Stimulated activated CD4-positive, alpha-beta T cell treated with anti-CD3 and anti-CD28 coated beads, Interleukin-2, amount 100 ng/mL, for 48 hours (primary cell): ENCODE measurements around the gene CBLB.
"Not testable (repeated sequence)": the region's sequence is repeated elsewhere in the genome, so short reads cannot be mapped to it uniquely, and the experiment has no call there.

Experiments used
- DNase-seq, 2 donors: peaks; one replicate each; pipeline ENCODE4 v3.0.0-alpha.2; 2020

CBLB gene

DNA sequence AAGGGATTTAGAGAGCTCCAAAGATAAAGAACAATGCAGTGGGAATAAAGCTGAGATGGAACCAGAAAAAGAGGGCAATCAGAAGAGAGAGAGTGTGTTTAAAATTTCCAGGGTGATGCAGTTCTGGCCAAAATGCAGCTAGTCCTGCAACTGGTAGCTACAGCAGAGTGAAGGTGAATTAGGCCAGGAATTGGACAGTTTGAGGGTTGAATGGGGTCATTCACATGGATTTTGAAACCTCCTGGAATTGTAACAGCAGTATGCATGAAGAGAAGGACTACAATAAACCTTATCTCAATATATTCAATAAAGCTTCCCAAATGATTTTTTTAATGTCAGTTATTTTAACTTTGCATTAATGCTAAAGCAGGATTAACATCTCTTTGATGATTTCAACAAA lies 85.2 kb downstream of the CBLB start:
- no peak for DNase-seq

DNA sequence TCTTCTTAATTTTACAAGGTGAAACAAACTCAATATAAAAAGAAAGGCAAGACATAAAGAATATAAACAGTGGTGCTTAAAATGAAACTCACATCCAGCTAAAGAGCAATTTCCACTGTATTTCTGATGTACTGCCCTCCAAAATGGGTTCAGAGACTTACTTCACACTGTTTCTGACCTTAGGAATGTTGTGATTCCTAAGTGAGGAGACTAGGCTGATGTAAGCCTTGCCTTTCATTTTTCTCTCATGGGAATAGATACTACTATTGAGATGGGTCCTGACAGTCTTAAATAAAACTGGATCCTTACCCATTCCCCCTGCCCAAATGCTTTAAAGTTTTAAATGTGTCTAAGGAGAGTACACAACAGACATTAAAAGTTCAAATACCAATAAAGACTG lies 86.9 kb downstream of the CBLB start:
- no peak for DNase-seq

DNA sequence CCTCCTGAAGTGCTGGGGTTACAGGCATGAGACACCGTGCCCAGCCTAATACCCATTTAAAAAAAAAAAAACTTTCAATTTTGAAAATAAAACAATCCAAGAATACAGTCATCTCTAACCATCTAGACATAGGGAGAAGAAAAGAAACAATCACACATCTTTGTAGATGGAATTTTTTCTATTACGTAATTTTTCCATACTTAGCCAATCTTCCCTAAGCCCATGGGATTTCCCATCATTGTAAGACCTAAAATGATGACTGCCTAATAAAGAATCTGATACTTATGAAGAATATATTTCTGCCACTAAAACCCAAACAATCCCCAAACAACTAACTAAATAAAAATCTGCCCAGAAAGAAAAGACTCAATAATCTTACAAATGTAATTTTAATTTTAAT lies 88.7 kb downstream of the CBLB start:
- no peak for DNase-seq

DNA sequence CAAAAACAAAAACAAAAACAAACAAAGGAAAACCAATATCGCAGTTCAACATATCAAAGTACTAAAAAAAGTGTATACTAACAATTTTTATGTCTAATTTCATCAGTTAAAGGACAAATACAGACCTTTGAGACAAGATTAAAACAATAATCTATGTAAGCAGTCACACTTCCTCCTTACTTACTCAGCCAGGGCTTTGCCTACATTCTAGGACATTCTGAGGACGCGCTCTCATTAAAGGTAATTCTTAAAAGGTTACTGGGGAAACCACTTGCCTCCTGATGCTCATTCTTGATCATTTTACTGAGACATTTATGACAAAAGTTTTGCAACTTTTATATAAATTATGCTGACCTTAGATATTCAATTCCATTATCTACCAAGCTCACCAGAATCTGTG lies 93.4 kb downstream of the CBLB start:
- DNase-seq = no peak

DNA sequence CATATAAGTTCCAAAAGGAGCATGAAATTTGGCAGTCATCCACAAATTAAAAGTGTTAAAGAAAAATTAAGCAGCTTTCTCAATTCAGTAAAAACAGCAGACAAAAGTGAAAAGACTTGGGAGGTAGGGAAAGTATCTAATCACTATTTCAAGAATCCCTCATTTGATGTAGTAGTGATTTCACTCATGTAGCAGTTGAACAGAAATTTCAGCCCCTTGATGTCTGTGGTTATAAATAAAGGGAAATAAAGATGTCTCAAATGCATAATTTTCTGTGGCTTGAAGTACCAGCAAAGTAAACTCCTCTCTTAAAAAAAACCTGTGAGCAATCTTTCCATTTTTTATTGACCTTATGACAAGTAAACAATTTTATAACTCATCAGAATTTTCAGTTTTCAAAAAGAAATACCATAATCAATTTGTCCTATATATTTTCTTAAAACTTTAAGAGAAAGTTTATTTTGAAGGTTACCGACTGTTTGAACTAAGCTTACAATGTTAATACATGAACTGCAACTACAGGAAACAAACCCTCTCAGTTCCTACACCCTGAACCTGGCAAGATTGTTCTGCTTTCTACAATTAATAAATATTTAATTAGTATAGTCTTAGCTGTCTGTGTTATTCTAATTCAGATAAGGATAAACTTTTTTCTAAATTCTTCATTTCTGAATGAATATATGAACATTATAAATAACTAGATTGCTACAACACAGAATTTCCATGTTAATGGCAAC lies 94.2 kb downstream of the CBLB start:
- no peak for DNase-seq

DNA sequence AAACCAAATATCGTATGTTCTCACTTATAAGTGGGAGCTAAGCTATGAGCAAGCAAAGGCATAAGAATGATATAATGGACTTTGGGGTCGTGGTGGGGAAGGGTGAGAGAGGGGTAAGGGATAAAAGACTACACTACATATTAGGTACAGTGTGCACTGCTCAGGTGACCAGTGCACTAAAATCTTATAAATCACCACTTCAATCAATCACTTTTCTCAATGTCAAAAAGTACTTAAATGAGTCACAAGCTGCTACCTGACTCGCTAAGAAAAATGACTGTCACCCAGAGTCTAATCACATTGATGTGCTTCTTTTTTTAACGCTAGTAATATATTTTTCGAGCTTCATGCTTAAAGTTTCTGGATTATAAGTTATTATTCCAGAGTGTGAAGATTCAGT lies 95.5 kb downstream of the CBLB start:
- DNase-seq = no peak

DNA sequence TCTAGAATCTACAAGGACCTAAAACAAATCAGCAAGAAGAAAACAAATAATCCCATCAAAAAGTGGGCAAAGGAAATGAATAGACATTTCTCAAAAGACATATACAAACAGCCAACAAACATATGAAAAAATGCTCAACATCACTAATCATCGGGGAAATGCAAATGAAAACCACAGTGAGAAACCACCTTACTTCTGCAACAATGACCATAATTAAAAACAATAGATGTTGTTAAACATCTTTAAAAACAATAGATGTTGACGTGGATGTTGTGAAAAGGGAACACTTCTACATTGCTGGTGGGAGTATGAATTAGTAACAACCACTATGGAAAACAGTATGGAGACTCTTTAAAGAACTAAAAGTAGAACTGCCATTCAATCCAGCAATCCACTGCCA lies 96.2 kb downstream of the CBLB start:
- DNase-seq = no peak

DNA sequence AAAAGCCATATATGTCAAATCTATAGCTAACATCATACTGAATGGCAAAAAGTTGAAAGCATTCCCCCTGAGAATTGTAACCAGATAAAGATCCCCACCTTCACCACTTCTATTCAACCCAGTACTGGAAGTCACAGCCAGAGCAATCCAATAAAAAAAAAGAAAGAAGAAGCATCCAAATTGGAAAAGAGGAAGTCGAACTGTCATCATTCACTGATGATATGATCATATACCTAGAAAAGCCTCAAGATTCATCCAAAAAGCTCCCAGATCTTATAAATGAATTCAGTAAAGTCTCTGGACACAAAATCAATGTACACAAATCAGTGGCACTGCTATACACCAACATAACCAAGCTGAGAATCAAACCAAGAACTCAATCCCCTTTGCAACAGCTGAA lies 97.4 kb downstream of the CBLB start:
- no peak for DNase-seq

DNA sequence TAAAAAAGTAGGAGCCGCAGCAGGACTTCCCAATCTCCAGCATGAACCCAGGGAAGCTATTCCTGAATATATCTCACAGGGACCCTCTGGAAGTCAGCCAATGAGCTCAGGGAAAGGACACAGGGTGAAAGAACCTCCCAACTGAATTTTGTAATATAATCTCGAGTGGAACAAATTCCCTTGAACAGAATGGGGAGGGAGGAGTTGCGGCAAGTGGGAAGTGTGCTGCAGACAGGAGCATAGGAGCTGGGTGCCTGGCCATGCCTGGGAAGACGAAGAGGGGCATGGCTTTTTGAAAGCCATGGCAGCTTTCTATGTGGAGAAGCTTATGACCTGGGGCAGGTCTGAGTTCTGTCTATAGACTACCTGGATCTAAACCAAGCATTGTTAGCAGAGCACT lies 98.4 kb downstream of the CBLB start:
- no peak for DNase-seq

DNA sequence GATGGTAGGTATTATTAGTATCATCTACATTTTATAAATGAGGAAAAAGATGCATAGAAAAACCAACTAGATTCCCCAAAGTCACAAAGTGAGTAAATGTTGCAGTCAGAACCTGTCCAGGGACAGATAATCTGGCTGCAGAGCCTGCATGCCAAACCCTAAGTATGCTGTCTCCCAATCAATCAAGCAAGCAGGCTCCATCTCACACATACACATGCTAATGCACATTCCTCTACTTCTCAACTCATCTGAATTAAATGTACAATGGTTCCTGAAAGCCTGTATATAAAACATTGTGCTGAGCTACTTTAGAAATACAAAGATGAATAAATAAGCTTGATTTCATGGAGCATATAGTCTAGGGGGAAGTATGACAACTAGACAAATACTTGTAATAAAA lies 101.0 kb downstream of the CBLB start:
- no peak for DNase-seq

DNA sequence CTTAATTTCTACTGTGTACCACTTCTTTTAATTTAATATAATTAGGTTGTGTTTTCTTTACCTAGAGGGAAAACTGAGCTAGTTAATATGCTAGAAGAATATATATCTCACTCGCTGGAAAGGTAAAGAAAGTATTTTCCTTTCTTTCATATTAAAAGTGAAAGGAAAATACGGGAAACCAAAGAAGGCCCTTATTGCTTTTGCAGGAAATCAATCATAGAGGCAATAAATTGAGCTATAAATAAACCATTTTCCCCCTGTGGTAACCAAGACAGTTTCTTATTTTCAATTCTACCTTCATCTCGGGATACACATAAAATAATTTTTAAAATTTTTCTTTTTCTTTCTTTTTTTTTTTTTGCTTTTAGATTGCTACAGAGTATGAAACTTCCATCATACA lies 101.6 kb downstream of the CBLB start:
- DNase-seq = no peak

DNA sequence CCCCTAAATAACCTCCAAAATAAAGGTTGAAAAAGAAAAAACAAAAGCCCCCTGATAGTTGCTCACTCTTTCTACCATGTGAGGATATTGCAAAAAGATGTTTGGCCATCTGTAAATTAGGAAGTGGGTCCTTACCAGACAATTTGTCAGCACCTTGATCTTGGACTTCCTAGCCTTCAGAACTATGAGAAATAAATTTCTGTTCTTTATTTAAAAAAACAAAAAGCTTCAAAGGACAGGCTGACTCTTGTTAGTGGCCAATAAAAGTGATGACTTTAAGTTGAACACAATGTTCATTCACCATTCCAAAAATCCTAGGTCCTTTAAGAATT lies 103.5 kb downstream of the CBLB start:
- DNase-seq = no peak

DNA sequence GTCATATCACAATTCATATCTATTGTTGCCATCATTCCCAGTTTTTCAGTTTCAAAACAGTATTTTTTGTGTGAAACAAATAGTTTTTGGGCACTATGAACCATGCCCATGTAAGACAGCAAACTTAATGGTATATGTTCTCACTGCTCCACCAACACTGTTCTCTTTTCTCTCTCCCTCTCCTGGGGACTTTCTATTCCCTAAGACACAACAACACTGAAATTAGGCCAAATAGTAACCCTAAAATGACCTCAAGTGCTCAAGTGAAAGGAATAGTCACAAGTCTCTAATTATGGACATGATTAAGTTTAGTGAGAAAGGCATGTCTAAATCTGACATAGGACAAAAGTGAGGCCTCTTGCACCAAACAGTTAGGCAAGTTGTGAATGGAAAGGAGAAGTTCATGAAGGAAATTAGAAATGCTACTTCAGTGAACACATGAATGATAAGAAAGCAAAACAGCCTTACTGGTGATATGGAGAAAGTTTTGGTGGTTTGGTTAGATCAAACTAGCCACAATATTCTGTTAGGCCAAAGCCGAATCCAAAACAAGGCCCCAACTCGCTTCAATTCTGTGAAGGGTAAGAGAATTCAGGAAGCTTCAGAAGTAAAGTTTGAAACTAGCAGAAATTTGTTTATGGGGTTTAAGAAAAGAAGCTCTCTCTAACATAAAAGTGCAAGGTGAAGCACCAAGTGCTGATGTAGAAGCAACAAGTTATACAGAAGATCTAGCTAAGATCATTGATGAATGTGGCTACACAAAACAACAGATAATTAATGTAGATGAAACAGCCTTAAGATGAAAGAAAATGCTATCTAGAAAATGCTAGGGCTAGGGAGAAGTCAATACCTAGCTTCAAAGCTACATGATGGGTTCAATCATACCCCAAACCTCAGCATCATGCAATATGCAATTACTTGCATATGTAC lies 104.2 kb downstream of the CBLB start:
- no peak for DNase-seq

DNA sequence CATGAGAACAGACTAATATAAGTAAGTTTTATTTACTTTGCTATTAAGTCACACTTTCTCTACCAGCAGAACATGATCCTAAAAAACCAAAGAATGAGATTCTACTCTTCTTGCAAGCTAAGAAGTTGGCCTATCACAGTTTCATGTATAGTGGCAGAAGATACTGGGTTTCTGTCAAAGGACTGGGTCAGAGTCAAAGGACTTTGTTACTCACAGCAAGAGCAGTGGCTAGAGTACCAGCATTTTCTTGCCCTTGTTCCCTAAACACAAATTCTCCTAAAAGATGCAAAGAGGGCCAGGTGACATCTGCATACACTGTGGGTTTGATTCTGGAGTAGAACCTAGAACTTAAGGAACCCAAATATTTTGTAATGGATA lies 105.2 kb downstream of the CBLB start:
- DNase-seq = no peak

DNA sequence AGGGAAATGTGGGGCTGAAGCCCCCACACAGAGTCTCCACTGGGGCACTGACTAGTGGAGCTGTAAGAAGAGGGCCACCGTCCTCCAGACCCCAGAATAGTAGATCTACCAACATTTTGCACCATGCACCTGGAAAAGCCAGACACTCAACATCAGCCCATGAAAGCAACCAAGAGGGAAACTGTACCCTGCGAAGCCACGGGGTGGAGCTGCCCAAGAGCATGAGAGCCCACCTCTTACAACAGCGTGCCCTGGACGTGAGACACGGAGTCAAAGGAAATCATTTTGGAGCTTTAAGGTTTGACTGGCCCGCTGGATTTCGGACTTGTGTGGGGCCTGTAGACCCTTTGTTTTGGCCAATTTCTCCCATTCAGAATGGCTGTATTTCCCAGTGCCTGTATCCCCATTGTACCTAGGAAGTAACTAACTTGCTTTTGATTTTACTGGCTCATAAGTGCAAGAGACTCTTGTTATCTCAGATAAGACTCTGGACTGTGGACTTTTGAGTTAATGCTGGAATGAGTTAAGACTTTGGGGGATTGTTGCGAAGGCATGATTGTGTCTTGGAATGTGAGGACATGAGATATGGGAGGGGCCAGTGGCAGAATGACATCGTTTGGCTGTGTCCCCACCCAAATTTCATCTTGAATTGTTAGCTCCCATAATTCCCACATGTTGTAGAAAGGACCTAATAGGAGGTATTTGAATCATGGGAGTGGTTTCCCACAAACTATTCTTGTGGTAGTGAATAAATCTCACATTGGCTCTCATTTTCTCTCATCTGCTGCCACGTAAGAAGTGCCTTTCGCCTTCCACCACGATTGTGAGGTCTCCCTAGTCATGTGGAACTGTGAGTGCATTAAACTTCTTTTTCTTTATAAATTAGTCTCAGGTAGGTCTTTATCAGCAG lies 105.8 kb downstream of the CBLB start:
- no peak for DNase-seq

DNA sequence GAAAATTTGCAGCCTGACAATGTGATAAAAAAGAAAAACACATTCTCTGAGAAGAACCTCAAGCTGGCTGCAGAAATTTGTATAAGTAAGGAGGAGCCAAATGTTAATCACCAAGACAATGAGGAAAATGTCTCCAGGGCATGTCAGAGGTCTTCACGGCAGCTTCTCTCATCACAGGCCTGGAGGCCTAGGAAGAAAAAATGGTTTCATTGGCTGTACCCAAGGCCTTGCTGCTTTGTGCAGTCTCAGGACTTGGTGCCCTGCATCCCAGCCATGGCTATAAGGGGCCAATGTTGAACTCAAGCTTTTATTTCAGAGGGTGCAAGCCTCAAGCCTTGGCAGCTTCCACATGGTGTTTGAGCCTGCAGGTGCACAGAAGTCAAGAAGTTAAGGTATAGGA lies 106.6 kb downstream of the CBLB start:
- DNase-seq = not testable (repeated sequence)

DNA sequence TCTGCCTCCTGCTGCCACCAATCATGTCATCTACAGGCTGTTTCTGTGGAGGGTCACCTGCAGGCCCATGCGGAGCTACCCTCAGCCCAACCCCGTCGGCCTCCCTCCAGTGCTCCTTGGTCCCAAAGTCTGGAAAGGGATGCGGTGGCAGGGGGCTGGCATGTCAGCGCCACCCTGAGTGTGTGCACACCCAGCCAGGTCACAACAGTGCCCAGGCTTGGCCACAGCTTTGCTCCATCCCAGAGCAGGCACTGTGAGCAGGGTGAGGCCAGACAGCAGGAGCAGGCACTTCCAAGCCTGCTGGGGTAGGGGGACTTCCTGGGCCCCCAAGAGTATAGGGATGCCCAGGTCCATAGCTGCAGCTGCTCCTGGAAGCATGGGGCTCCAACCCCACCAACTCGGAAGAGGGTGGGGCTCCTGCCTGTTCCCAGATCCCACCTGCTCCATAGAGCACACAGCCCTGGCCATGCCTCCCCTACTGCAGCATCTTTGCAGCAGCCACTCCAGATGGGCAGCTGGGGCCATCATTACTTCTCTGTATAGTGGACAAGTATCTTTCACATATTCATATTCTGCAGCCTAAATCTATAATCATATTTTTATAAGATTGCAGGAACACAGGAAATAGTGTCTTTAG lies 109.3 kb downstream of the CBLB start:
- DNase-seq = no peak

DNA sequence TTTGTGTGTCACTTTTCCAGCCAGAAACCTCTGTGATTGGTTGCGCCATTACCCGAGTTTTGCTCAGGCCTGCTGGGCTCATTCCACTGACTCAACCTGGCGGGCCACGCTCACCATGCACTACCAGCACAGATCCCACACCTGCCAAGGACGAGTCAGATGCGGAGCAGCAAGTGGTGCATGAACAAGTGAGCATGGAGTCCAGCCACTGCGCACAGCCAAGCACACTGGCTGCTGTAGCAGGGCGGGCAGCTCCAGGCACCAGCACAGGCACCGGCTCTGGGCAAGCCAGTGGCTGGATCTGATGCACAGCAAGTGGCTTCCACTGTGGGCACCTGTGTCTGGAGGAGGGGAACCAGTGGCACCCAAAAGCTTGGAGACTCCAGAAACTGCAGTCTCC lies 110.4 kb downstream of the CBLB start:
- no peak for DNase-seq

DNA sequence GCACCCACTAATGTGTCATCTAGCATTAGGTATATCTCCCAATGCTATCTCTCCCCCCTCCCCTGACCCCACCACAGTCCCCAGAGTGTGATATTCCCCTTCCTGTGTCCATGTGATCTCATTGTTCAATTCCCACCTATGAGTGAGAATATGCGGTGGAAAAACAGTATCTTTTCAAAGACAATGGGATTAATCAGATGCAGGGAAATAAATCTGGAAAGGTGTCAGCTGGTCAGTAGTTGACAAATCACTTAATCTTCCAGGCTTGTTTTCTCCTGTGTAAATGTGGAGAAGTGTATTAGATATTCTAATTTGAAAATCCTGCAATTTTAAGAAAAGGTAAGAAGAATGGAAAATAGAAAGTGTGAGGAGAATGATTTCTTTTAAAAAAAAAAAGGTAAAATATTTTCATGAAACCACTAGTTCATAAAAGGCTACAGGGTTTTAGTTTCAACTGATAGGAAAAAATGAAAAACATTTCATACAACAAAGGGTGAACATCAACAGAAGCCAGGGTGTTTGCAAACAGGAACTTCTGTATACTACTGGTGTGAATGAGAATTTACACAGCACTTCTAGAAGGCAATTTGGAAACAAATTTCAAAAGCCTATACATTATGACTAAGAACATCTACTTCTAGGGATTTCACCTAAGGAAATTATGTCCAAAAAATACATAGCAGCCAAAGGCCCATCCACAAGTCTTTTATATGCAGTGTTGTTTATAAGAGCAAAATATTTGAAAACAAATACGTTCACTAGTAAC lies 113.5 kb downstream of the CBLB start:
- DNase-seq = no peak

DNA sequence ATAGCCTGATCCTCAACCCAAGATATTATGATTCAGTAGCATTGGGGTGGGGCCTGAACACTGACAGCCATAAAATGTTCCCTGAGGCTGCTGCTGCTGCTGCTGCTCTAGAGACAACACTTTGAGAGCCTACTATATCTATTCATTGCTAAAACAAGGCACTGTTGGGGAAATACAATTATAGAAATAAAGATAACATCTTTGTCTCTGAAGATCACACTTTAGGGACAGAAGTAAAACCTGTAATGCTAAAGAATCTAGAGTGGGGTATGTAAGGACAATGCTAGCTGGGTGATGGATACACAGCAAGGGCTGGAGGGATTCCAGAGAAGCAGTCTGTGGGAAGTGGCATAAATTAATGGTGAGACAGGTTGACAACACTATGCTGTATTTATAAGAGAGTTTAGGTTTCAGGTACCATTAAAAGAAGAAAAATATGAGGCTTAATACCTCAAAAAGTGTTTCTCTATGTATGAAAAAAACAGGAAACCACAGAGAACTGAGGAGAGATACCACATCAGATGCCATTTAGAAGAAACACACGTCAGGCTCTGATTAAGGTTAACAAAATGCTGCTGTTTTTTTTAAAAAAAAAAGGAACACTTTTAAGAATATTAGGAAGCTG lies 115.9 kb downstream of the CBLB start:
- DNase-seq = no peak

DNA sequence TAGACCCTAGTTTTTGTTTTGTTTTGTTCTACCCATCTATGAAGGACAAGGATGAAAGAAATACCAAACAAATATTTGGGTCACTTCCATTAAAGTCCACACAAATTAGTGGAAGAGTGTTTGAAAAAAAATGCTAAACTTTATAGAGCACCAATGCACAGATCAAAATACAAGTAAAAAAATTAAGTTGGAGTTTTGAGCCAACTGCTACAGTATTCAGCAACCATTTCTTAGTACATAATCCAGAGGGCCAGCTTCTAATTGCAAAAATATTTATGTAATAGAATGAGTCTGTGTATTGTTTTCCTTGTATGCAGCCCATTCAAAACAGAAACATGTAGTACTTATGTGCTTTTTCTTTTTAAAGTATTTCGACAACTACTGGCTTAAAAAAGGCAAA lies 121.1 kb downstream of the CBLB start:
- no peak for DNase-seq

DNA sequence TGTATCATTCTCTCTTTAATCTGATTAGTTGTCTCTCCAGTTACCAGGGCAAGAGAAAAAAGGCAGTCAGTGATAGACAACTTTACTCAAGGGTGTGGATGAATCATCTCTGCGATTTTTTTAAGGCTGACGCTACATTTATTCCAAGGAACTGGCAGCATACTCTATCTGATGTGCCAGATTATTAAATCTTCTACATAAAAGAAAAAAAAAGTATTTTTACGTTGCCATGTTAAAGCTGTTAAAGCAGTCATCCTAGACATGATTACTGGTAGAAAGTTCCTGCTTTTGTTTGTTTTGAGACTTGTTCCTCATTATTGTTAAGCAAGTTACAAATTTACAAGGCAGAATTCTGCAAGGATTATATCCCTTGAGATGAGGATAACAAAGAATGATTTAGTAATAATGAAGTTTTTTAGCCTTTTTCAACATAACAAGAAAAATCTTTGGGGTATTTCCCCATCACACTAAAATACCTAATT lies 121.7 kb downstream of the CBLB start:
- DNase-seq = no peak
